HFFc6 (cell line): ENCODE data around the gene CDKN1C. TPM values are rescaled to one million over a fixed set of nuclear protein-coding genes. Genes with fewer than 3 reads are reported as not detected.
A peak's percentile ranks its signal among the peaks of the same experiment; 100 is the strongest.

Source experiments
- DNase-seq: peaks from one replicate; pipeline ENCODE4 v3.0.0-alpha.2; 2018
- H3K27ac Mint-ChIP-seq: 2 replicates; pipeline ENCODE4 v1.8.0; 2020; ENCODE audit warnings: mild to moderate bottlenecking, mixed read lengths
- H3K27me3 Mint-ChIP-seq: 2 replicates; pipeline ENCODE4 v1.8.0; 2021; ENCODE audit warnings: mild to moderate bottlenecking, moderate library complexity, mixed read lengths; ENCODE audit not compliant: insufficient read depth
- H3K36me3 Mint-ChIP-seq: 2 replicates; pipeline ENCODE4 v1.8.0; 2021; ENCODE audit warnings: low read depth, mixed read lengths
- H3K4me1 Mint-ChIP-seq: 2 replicates; pipeline ENCODE4 v1.8.0; 2020; ENCODE audit warnings: low read depth, mixed read lengths
- H3K4me3 Mint-ChIP-seq: 2 replicates; pipeline ENCODE4 v1.8.0; 2020; ENCODE audit warnings: mild to moderate bottlenecking, moderate library complexity, mixed read lengths
- H3K9me3 Mint-ChIP-seq: 2 replicates; pipeline ENCODE4 v1.8.0; 2020; ENCODE audit warnings: mild to moderate bottlenecking, mixed read lengths
- CTCF ChIP-seq: fragments of 200-600 bp; sonication (generic); IDR thresholded peaks from 2 replicates; pipeline ENCODE4 v1.5.0; 2021; ENCODE audit warnings: antibody characterized with exemption, mild to moderate bottlenecking
- total RNA-seq, 6 experiments: library from RNA; stranded (reverse); fragmentation: NEBNext Ultra II Directional; extraction: Animal tissue kit (Norgen Biotek cat#: 25700); gene quantifications; 2 replicates in 1 of 6; 3 replicates in 5 of 6; pipeline ENCODE4 v1.2.3, GENCODE V29; 2021

The CDKN1C gene
- total RNA-seq, 6 experiments from 2014 or later, result 0.17 to 0.24 TPM; not detected in 4

GRCh38 chr11:2888266-2888968 is 2.8 kb upstream of the CDKN1C start:
- DNase-seq, result peak; percentile 70

GRCh38 chr11:2887515-2888195 is 2.1 kb upstream of the CDKN1C start:
- no peak overlapping the region for H3K27ac Mint-ChIP-seq
- H3K36me3 Mint-ChIP-seq, result no peaks in the 10 kb centered on the region
- H3K9me3 Mint-ChIP-seq, result no peaks in the 10 kb centered on the region
- no peak for TF ChIP-seq CTCF
- no peak overlapping the region for H3K4me3 Mint-ChIP-seq
- DNase-seq, result no peak
- peaks cover 13% of the 10 kb centered on the region for H3K27me3 Mint-ChIP-seq
- H3K4me1 Mint-ChIP-seq, result peaks cover 7% of the 10 kb centered on the region

More at GRCh38 chr11:2888266-2888968, 2.8 kb upstream of the CDKN1C start:
- Mint-ChIP-seq H3K27ac (no peak overlapping the region), H3K9me3 (no peaks in the 10 kb centered on the region), H3K4me1 (peaks cover 7% of the 10 kb centered on the region), H3K36me3 (no peaks in the 10 kb centered on the region), H3K4me3 (no peak overlapping the region), H3K27me3 (peaks cover 6% of the 10 kb centered on the region)
- TF ChIP-seq CTCF, result peak; percentile 99

- no peaks in the 10 kb centered on the region for H3K9me3 Mint-ChIP-seq
- H3K27me3 Mint-ChIP-seq, result peaks cover 16% of the 10 kb centered on the region
- no peak overlapping the region for H3K4me3 Mint-ChIP-seq
- H3K27ac Mint-ChIP-seq, result no peak overlapping the region
- no peaks in the 10 kb centered on the region for H3K36me3 Mint-ChIP-seq
- peaks cover 5% of the 10 kb centered on the region for H3K4me1 Mint-ChIP-seq
- no peak for TF ChIP-seq CTCF
- no peak for DNase-seq
These were observed 1.4 kb upstream of the CDKN1C start for GRCh38 chr11:2886936-2887335.

GRCh38 chr11:2886191-2886894 is 768 bp upstream of the CDKN1C start:
- Mint-ChIP-seq H3K9me3 (no peaks in the 10 kb centered on the region), H3K4me1 (no peaks in the 10 kb centered on the region), H3K27ac (no peak overlapping the region), H3K4me3 (no peak overlapping the region), H3K36me3 (no peaks in the 10 kb centered on the region), H3K27me3 (peaks cover 19% of the 10 kb centered on the region)
- DNase-seq, result no peak
- peak; percentile 37; the same call in 1 of the 2 replicates for TF ChIP-seq CTCF

GRCh38 chr11:2885017-2885677 is 428 bp downstream of the CDKN1C start:
- TF ChIP-seq CTCF, result no peak
- Mint-ChIP-seq H3K27ac (no peak overlapping the region), H3K4me3 (peak overlapping the region; percentile 81), H3K36me3 (no peaks in the 10 kb centered on the region), H3K4me1 (no peaks in the 10 kb centered on the region), H3K9me3 (no peaks in the 10 kb centered on the region), H3K27me3 (peaks cover 26% of the 10 kb centered on the region)
- DNase-seq, result no peak
